Measurements from ENCODE around the gene DFFA.
"Not testable (repeated sequence)": the region's sequence is repeated elsewhere in the genome, so short reads cannot be mapped to it uniquely, and the experiment has no call there.

Gene DFFA

GRCh38 chr1:10457462-10457861 lies 14.9 kb downstream of the DFFA start:
- DNase-seq, result not testable (repeated sequence)

- no peak for DNase-seq
Observed at GRCh38 chr1:10456661-10457060, 15.7 kb downstream of the DFFA start.

GRCh38 chr1:10456048-10456447 lies 16.3 kb downstream of the DFFA start:
- DNase-seq, result no peak

- no peak for DNase-seq
Observed at GRCh38 chr1:10451287-10451686, 21.0 kb downstream of the DFFA start.

GRCh38 chr1:10450836-10451235 lies 21.5 kb downstream of the DFFA start:
- DNase-seq, result no peak

- no peak for DNase-seq
Observed at GRCh38 chr1:10450156-10450814, 22.0 kb downstream of the DFFA start.

- DNase-seq, result no peak
Observed at GRCh38 chr1:10449751-10450150, 22.6 kb downstream of the DFFA start, which contains the start of gene CORT. Gene CORT, plus strand, starts transcription at chr1:10450031. Its CDS starts 193 bp downstream, at chr1:10450224.

GRCh38 chr1:10446790-10447422 lies 25.4 kb downstream of the DFFA start:
- DNase-seq, result no peak

- no peak for DNase-seq
Observed at GRCh38 chr1:10444795-10445397, 27.4 kb downstream of the DFFA start.

GRCh38 chr1:10444248-10444647 lies 28.1 kb downstream of the DFFA start:
- no peak for DNase-seq

- no peak for DNase-seq
Observed at GRCh38 chr1:10440794-10441193, 31.5 kb downstream of the DFFA start.

GRCh38 chr1:10440305-10440704 lies 32.0 kb downstream of the DFFA start:
- no peak for DNase-seq

GRCh38 chr1:10438677-10439163 lies 33.6 kb downstream of the DFFA start:
- DNase-seq, result no peak

GRCh38 chr1:10437052-10437451 lies 35.3 kb downstream of the DFFA start:
- no peak for DNase-seq

GRCh38 chr1:10434590-10434989 lies 37.7 kb downstream of the DFFA start:
- no peak for DNase-seq

- no peak for DNase-seq
Observed at GRCh38 chr1:10433790-10434189, 38.5 kb downstream of the DFFA start.

GRCh38 chr1:10432910-10433700 lies 39.2 kb downstream of the DFFA start:
- DNase-seq, result no peak

- DNase-seq, result no peak
Observed at GRCh38 chr1:10431070-10431730, 41.1 kb downstream of the DFFA start.

GRCh38 chr1:10430216-10431069 lies 41.9 kb downstream of the DFFA start, which contains the start of gene CENPS:
Gene CENPS, plus strand, starts transcription at chr1:10430433. Its CDS starts 85 bp downstream, at chr1:10430518.
- peak; percentile 74 for DNase-seq

GRCh38 chr1:10429868-10430215 lies 42.5 kb downstream of the DFFA start:
- no peak for DNase-seq

GRCh38 chr1:10428984-10429383 lies 43.3 kb downstream of the DFFA start:
- no peak for DNase-seq

- not testable (repeated sequence) for DNase-seq
Observed at GRCh38 chr1:10426535-10426848, 45.8 kb downstream of the DFFA start.

All from NCI-H2171 (cell line).